ENCODE measurements around the gene GLIS1. TPM values are rescaled to one million over a fixed set of nuclear protein-coding genes. Genes with fewer than 3 reads are reported as not detected.

GLIS1 gene
- total RNA-seq, 1 experiment from 2014 or later, result 0.39 TPM

DNA sequence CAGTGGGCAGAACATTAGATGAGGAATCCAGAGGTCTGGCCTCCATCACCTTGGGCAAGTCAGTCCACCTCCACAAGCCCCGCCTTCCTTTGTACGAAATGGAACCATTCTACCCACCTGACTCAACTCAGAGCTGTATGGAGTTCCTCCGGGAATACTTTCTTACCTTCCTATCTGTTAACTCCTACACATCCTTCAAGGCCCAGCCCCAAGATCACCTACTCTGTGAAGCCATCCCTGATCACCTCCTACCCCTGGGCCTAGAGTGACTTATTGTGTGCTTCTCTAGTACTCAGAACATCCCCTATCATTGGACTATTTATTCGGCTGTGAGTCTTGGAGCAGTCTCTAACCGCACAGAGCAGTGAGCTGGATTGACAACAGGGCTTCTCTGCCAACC lies 66.7 kb downstream of the GLIS1 start:
- no peaks in the 10 kb centered on the region for H3K9me2 ChIP-seq (ENCODE audit: insufficient read depth)
- ChIA-PET RAD21 (ENCODE audit: low non-redundant PET in 1 of 2, low total read pairs in 2 of 2, uncharacterized antibody in 2 of 2, unreplicated experiment in 2 of 2) (no interaction called here), POLR2A (no interaction called here), CTCF (no interaction called here)
- H3K27ac ChIP-seq (ENCODE audit: low read depth, low read length), result no peak overlapping the region
- H4K20me1 ChIP-seq (ENCODE audit: insufficient read depth), result no peaks in the 10 kb centered on the region
- H3K4me2 ChIP-seq (ENCODE audit: low read length), result no peak overlapping the region
- no peaks in the 10 kb centered on the region for H3K36me3 ChIP-seq (ENCODE audit: control insufficient read depth in 1 of 2, insufficient read depth in 2 of 2, low read length in 2 of 2)
- intact Hi-C loops (cut with micrococcal nuclease), result no loop called here
- ATAC-seq, result no peak
- H3K9me3 ChIP-seq (ENCODE audit: control insufficient read depth in 1 of 2, insufficient read depth in 1 of 2, low read depth in 1 of 2, low read length in 2 of 2), result no peaks in the 10 kb centered on the region
- TF ChIP-seq RAD21 (IDR thresholded peaks at IDR 0.05; ENCODE audit: low read depth) (no peak), CBX3 (IDR thresholded peaks at IDR 0.05; ENCODE audit: low read depth) (no peak), CEBPB (IDR thresholded peaks at IDR 0.05; ENCODE audit: low read depth) (no peak), MAX (IDR thresholded peaks at IDR 0.05) (no peak), JUND (IDR thresholded peaks at IDR 0.05) (no peak), SRF (IDR thresholded peaks at IDR 0.05; ENCODE audit: low read depth) (no peak), POLR2AphosphoS5 (IDR thresholded peaks at IDR 0.05; ENCODE audit: low read depth, low read length) (no peak), YY1 (IDR thresholded peaks at IDR 0.05; ENCODE audit: extremely low read depth, insufficient replicate concordance, low read depth, low read length) (no peak), ZNF274 (IDR thresholded peaks at IDR 0.05; ENCODE audit: low read depth, low read length) (no peak), POLR2A (IDR thresholded peaks at IDR 0.05; ENCODE audit: borderline replicate concordance, extremely low read depth, insufficient read depth, insufficient read length) (no peak)
- TF ChIP-seq, protein P1, sequence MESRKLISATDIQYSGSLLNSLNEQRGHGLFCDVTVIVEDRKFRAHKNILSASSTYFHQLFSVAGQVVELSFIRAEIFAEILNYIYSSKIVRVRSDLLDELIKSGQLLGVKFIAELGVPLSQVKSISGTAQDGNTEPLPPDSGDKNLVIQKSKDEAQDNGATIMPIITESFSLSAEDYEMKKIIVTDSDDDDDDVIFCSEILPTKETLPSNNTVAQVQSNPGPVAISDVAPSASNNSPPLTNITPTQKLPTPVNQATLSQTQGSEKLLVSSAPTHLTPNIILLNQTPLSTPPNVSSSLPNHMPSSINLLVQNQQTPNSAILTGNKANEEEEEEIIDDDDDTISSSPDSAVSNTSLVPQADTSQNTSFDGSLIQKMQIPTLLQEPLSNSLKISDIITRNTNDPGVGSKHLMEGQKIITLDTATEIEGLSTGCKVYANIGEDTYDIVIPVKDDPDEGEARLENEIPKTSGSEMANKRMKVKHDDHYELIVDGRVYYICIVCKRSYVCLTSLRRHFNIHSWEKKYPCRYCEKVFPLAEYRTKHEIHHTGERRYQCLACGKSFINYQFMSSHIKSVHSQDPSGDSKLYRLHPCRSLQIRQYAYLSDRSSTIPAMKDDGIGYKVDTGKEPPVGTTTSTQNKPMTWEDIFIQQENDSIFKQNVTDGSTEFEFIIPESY (IDR thresholded peaks at IDR 0.05; ENCODE audit: extremely low read depth, insufficient replicate concordance, low read length), result no peak
- TF ChIP-seq, protein P2, sequence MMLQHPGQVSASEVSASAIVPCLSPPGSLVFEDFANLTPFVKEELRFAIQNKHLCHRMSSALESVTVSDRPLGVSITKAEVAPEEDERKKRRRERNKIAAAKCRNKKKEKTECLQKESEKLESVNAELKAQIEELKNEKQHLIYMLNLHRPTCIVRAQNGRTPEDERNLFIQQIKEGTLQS (IDR thresholded peaks at IDR 0.05), result no peak
- H3K4me1 ChIP-seq (ENCODE audit: control insufficient read depth in 1 of 2, insufficient read depth in 2 of 2, low read length in 2 of 2), result no peaks in the 10 kb centered on the region
- H3K27me3 ChIP-seq (ENCODE audit: insufficient read depth, low read length), result 0 out of 2 replicates have a peak, but pooled peaks cover 3% of the 10 kb centered on the region
- H3K79me2 ChIP-seq (ENCODE audit: insufficient read depth, low read length), result no peaks in the 10 kb centered on the region
- no TSS peak for BruUV-seq (replicated peaks)
- DNase-seq (ENCODE audit: low read depth, low spot score), result no peak
- H3K9ac ChIP-seq (ENCODE audit: low read length), result no peak overlapping the region
- no peak overlapping the region for H2AFZ ChIP-seq (ENCODE audit: low read depth, low read length, poor library complexity, severe bottlenecking)
- H3K4me3 ChIP-seq (replicated peaks in 1 of 2; ENCODE audit: low read depth in 1 of 2, low read length in 2 of 2), result no peak overlapping the region
